RWPE2 (cell line): ENCODE data around the gene AKT1.

ENCODE experiments used
- ATAC-seq: fragments of 200-7000 bp; cut with Tn5 transposase; 3 replicates; pipeline ENCODE4 v1.9.1; 2021; ENCODE audit warnings: low read depth
- DNase-seq: peaks from one replicate; pipeline ENCODE4 v3.0.0-alpha.2; 2020; ENCODE audit warnings: low spot score
- H3K27ac ChIP-seq: fragments of 450-650 bp; 2 replicates; pipeline ENCODE4 v1.5.1; 2017; ENCODE audit warnings: mild to moderate bottlenecking; ENCODE audit not compliant: poor library complexity, severe bottlenecking
- H3K27me3 ChIP-seq: fragments of 250-450 bp; sonication (Bioruptor Pico); 2 replicates; pipeline ENCODE4 v1.5.1; 2021; ENCODE audit warnings: mild to moderate bottlenecking, moderate library complexity; ENCODE audit not compliant: insufficient read depth, poor library complexity, severe bottlenecking
- H3K36me3 ChIP-seq: fragments of 250-450 bp; sonication (Bioruptor Pico); 2 replicates; pipeline ENCODE4 v1.5.1; 2020; ENCODE audit warnings: low read depth, mild to moderate bottlenecking, moderate library complexity
- H3K4me1 ChIP-seq: fragments of 250-450 bp; sonication (Bioruptor Pico); 2 replicates; pipeline ENCODE4 v1.5.1; 2021; ENCODE audit warnings: mild to moderate bottlenecking, moderate library complexity; ENCODE audit not compliant: insufficient read depth, poor library complexity, severe bottlenecking
- H3K4me3 ChIP-seq: fragments of 250-450 bp; sonication (Bioruptor Pico); 2 replicates; pipeline ENCODE4 v1.5.1; 2021; ENCODE audit warnings: mild to moderate bottlenecking, moderate library complexity; ENCODE audit not compliant: severe bottlenecking
- H3K9me3 ChIP-seq: fragments of 250-450 bp; sonication (Bioruptor Pico); 2 replicates; pipeline ENCODE4 v1.5.1; 2021; ENCODE audit warnings: mild to moderate bottlenecking, moderate library complexity; ENCODE audit not compliant: severe bottlenecking
- CTCF ChIP-seq: fragments of 450-650 bp; IDR thresholded peaks from one replicate; pipeline ENCODE4 v1.5.1; 2017; ENCODE audit warnings: mild to moderate bottlenecking, moderate library complexity; ENCODE audit not compliant: poor library complexity, severe bottlenecking

AKT1 gene

GRCh38 chr14:104821971-104822608 is 26.5 kb upstream of the AKT1 start:
- no peak overlapping the region for H3K27ac ChIP-seq
- H3K9me3 ChIP-seq: no peaks in the 10 kb centered on the region
- H3K4me3 ChIP-seq: no peak overlapping the region
- no peaks in the 10 kb centered on the region for H3K36me3 ChIP-seq
- H3K27me3 ChIP-seq: no peaks in the 10 kb centered on the region
- no peak for ATAC-seq
- H3K4me1 ChIP-seq: no peaks in the 10 kb centered on the region
- DNase-seq: peak; percentile 67
- TF ChIP-seq CTCF: no peak

- Histone ChIP-seq H3K27me3 (no peaks in the 10 kb centered on the region), H3K9me3 (no peaks in the 10 kb centered on the region), H3K36me3 (no peaks in the 10 kb centered on the region), H3K4me3 (no peak overlapping the region), H3K4me1 (no peaks in the 10 kb centered on the region), H3K27ac (no peak overlapping the region)
- DNase-seq (peak; percentile 74), ATAC-seq (no peak)
- no peak for TF ChIP-seq CTCF
These were observed 25.8 kb upstream of the AKT1 start for GRCh38 chr14:104821229-104821945.

GRCh38 chr14:104820669-104821228 is 25.2 kb upstream of the AKT1 start:
- H3K9me3 ChIP-seq: no peaks in the 10 kb centered on the region
- ATAC-seq: peak; percentile 77
- no peaks in the 10 kb centered on the region for H3K4me1 ChIP-seq
- H3K27ac ChIP-seq: no peak overlapping the region
- H3K36me3 ChIP-seq: no peaks in the 10 kb centered on the region
- H3K4me3 ChIP-seq: no peak overlapping the region
- TF ChIP-seq CTCF: peak; percentile 75
- peak; percentile 85 for DNase-seq
- H3K27me3 ChIP-seq: no peaks in the 10 kb centered on the region

- H3K27me3 ChIP-seq: no peaks in the 10 kb centered on the region
- TF ChIP-seq CTCF: no peak
- ATAC-seq (no peak), DNase-seq (peak; percentile 64)
- H3K27ac ChIP-seq: no peak overlapping the region
- no peak overlapping the region for H3K4me3 ChIP-seq
- H3K4me1 ChIP-seq: no peaks in the 10 kb centered on the region
- H3K36me3 ChIP-seq: no peaks in the 10 kb centered on the region
- no peaks in the 10 kb centered on the region for H3K9me3 ChIP-seq
These were observed 23.8 kb upstream of the AKT1 start for GRCh38 chr14:104819361-104819781.
